HG02973 (cell line): ENCODE results near the gene ICAM4.

Source experiments
- ATAC-seq: cut with Tn5 transposase; IDR thresholded peaks from one replicate; pipeline ENCODE4 v1.9.1; 2021; ENCODE audit warnings: moderate library complexity; ENCODE audit not compliant: unreplicated experiment

The ICAM4 gene

DNA sequence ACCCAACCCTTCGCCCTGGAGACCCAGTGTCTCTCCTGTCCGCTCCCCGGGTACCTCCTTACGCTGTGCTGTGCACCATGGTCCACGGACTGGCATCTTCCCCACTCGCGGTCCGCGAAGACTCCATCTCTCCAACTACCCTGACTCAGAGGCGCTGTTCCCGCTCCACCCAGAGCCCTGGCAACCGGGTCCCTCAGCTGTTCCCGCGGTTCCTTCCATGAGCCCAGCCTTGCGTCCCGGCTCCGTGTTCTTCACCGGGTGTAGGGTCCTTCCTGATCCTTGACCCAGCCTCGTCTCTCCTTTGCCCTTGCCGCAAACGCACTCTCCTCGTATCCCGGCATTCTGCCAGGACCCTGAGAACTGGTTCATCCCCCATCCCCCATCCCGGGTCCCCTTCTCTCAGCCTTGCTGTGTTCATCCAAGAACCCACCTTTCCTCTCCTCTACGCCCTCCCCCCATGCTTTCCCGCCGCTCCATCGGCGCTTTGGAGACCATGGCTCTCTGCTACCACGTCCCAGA is 3.7 kb downstream of the ICAM4 start:
- ATAC-seq, result no peak

DNA sequence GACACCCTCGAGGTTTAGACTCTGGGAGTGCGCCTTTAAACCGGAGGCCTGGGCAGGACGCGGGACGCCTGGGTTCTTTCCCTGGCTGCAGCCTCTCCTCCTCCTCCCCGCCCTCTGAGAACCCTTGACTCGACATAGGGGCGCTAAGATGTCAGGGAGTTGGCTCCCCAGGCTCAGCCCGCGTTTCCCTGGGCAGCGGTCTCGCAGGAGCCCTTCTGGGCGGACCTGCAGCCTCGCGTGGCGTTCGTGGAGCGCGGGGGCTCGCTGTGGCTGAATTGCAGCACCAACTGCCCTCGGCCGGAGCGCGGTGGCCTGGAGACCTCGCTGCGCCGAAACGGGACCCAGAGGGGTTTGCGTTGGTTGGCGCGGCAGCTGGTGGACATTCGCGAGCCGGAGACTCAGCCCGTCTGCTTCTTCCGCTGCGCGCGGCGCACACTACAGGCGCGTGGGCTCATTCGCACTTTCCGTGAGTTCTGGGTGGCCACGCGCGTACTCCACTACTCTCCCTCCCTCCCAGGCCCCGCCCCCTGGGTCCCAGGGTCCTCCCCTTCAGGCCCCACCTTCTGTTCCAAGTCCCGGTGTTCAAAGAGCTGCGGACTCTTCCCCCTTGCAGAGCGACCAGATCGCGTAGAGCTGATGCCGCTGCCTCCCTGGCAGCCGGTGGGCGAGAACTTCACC is 4.3 kb downstream of the ICAM4 start:
- ATAC-seq, result no peak

DNA sequence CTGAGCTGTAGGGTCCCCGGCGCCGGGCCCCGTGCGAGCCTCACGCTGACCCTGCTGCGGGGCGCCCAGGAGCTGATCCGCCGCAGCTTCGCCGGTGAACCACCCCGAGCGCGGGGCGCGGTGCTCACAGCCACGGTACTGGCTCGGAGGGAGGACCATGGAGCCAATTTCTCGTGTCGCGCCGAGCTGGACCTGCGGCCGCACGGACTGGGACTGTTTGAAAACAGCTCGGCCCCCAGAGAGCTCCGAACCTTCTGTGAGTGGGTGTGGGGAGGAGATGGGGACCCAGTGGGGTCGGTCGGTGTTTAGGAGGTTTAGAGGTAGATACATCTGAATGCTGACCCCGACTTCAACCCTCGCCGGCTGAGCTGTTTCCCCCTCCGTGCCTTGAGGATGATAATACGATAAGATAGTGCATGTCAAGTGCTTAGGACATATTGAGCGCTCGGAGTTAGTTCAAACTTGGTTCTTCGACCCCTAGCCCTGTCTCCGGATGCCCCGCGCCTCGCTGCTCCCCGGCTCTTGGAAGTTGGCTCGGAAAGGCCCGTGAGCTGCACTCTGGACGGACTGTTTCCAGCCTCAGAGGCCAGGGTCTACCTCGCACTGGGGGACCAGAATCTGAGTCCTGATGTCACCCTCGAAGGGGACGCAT is 4.9 kb downstream of the ICAM4 start:
- no peak for ATAC-seq

DNA sequence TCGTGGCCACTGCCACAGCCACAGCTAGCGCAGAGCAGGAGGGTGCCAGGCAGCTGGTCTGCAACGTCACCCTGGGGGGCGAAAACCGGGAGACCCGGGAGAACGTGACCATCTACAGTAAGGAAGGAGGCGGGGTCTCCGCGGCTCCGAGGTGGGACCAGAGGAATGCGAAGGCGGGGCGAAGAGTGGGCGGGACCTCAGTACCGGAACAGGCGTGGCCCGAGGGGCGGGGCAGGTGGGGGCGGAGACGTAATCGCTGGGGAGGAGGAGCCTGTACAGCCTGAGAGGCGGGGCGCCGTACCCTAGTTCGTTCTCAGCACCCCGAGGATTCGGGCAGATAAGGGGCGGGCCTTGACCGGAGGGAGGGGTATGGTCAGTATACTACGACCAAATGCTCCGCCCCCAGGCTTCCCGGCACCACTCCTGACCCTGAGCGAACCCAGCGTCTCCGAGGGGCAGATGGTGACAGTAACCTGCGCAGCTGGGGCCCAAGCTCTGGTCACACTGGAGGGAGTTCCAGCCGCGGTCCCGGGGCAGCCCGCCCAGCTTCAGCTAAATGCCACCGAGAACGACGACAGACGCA is 5.5 kb downstream of the ICAM4 start:
- ATAC-seq, result peak; percentile 40

DNA sequence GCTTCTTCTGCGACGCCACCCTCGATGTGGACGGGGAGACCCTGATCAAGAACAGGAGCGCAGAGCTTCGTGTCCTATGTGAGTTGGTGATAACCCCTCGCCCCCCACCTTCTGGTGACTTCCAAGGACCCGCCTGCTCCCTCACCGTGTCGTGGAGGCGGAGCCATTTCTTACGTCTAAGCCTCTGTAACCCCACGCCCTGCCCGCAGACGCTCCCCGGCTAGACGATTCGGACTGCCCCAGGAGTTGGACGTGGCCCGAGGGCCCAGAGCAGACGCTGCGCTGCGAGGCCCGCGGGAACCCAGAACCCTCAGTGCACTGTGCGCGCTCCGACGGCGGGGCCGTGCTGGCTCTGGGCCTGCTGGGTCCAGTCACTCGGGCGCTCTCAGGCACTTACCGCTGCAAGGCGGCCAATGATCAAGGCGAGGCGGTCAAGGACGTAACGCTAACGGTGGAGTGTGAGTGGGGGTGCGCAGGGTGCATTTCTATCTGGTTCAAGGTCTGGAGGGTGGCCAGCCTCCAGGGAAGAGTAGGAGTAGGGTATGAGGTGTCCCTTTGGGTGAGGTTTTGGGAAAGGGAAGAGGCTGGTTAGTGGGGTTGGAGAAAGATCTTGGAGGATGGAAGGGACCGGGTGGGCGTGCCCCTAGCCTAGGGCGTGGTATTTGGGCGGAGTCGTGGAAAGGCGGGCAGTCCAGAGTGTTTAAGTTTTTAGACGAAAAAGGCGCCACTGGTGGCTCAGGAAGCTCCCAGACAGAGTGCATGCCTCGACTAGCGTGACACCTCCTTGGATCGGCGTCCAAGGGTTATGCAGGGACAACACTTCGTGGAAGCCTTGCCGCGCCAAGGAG is 6.3 kb downstream of the ICAM4 start:
- ATAC-seq, result no peak

DNA sequence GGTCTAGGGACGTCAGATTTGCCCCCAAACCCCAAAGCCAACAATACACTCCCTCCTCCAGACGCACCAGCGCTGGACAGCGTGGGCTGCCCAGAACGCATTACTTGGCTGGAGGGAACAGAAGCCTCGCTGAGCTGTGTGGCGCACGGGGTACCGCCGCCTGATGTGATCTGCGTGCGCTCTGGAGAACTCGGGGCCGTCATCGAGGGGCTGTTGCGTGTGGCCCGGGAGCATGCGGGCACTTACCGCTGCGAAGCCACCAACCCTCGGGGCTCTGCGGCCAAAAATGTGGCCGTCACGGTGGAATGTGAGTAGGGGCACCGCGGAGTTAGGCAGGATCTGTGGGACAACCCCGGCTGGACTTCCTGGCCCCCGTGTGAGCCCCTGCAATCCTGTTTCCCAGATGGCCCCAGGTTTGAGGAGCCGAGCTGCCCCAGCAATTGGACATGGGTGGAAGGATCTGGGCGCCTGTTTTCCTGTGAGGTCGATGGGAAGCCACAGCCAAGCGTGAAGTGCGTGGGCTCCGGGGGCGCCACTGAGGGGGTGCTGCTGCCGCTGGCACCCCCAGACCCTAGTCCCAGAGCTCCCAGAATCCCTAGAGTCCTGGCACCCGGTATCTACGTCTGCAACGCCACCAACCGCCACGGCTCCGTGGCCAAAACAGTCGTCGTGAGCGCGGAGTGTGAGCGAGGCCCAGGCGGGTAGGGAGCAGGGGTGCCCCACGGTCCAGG is 7.0 kb downstream of the ICAM4 start:
- ATAC-seq, result no peak

DNA sequence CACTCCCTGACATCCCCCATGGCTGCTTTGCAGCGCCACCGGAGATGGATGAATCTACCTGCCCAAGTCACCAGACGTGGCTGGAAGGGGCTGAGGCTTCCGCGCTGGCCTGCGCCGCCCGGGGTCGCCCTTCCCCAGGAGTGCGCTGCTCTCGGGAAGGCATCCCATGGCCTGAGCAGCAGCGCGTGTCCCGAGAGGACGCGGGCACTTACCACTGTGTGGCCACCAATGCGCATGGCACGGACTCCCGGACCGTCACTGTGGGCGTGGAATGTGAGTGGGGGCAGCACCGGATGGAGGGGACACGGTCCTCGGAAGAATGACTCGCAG is 7.6 kb downstream of the ICAM4 start:
- no peak for ATAC-seq

DNA sequence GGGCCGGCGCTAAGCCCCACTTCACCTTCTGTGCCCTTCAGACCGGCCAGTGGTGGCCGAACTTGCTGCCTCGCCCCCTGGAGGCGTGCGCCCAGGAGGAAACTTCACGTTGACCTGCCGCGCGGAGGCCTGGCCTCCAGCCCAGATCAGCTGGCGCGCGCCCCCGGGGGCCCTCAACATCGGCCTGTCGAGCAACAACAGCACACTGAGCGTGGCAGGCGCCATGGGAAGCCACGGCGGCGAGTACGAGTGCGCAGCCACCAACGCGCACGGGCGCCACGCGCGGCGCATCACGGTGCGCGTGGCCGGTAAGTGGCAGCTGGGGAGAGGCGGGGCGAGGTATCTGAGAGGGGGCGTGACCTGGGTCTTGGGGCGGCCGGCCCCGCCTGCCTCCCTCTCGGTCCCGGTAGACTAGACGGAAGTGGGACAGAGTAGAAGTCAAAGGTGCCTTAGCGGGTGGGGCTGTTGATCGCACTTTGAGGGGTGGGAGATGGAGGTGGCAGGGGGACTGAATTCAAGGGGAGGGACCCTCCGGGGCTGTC is 8.6 kb downstream of the ICAM4 start:
- ATAC-seq, result no peak

DNA sequence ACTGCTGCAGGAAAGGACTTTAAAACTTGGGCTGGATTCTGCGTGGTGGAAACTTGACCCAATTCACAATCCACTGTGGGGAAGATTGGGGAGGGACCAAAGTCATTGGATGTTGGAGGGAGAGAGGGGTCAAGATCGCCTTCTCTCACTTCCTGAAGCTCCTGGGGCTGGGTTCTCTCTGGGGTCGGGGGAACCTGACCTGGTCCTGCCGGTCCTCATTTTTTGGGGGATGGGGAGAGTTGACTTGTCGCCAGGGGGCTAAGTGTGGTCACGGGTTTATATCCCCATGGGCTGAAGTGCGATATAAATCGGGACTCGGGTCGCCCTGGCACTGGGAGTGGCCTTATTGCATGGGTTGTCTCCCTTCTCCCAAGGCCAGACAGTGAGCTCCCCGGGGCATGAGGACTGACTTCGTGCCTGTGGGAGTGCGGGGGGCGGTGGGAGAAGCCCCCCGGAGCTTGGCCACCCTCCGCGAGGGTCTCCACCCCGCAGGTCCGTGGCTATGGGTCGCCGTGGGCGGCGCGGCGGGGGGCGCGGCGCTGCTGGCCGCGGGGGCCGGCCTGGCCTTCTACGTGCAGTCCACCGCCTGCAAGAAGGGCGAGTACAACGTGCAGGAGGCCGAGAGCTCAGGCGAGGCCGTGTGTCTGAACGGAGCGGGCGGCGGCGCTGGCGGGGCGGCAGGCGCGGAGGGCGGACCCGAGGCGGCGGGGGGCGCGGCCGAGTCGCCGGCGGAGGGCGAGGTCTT is 9.3 kb downstream of the ICAM4 start:
- no peak for ATAC-seq

DNA sequence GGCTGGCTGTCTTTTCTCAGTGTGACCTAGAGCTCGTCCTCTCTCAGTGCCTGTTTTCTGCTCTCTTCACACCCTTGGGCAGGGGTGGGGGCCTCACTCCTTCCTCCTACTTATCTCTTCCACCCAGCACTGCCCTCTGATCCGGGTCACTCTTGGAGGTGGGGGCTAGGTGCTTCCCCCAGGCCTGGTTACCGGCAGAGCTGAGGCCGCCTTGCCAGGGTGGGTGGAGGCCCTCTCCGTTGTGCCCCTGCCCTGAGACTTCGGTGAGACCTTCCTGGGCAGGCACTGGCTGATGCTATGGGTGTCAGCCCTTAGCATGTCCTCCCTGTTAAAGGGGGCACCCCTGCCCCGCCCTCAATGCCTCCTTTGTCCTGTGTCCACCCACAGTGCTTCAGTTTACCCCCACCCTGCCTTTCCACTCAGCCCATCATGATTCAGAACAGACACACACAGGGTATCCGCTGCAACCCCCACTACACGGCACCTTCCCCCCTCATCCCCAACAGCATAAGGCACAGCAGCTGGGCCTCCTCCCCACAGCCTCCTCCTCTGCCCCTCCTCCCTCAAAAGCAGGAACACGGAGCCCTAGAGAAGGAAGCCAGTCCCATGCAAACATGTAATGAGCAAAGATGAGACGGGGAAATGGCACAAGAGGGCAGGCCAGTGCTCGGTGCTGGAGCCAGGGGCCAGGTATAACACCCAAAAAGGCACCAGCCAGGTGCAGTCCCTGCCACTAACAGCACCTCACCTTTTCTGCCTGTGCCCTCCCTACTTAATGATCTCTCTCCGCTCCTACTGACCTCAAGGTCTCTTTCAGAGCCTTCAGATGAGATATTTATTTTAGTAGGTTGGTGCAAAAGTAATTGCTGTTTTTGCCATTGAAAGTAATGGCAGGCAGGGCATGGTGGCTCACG is 13.0 kb downstream of the ICAM4 start:
- no peak for ATAC-seq

DNA sequence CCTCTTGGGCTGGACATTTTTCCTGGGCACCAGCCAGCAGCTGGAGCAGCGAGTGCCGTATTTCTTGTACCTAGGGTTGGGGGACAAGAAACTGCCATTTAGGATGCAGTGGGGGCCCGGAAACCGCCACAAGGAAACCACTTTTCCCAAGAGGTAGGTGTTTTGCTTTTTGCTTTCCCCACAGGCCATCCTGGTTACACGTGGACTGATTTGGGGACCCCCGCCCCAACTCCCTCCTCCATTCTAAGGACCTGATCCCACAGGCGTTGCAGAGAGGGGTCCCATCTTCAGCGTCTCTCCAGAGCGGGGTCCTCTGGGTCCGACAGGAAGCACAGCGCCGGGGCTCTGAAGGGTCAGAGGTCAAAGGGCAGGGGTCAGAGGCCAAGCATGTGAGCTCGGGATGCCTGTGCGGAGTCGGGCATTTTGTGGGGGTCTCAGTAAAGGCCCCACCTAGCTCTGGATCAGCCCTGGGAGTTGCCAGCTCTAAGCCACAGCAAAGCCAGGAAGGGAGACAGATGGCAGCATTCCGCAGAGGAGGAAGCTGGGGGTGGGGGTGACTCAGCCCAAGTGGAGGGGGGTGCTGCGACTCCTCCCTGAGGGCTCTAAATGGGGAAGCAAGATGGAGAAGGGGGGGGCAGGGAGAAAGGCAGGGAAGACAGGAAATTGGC is 18.5 kb downstream of the ICAM4 start:
- no peak for ATAC-seq

DNA sequence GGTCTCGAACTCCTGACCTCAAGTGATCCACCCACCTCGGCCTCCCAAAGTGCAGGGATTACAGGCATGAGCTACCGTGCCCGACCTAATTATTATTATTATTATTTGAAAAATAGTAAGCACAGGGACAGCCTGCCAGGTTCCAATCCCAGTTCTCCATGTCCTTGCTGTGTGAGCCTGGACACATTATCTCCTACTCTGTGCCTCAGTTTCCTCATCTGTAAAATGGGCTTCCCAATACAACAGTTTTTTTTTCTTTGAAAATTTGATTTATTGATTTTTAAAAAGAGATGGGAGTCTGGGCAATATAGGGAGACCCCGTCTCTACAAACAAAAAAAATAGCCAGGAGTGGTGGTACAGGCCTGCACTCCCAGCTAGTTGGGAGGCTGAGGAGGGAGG is 19.6 kb downstream of the ICAM4 start:
- no peak for ATAC-seq

DNA sequence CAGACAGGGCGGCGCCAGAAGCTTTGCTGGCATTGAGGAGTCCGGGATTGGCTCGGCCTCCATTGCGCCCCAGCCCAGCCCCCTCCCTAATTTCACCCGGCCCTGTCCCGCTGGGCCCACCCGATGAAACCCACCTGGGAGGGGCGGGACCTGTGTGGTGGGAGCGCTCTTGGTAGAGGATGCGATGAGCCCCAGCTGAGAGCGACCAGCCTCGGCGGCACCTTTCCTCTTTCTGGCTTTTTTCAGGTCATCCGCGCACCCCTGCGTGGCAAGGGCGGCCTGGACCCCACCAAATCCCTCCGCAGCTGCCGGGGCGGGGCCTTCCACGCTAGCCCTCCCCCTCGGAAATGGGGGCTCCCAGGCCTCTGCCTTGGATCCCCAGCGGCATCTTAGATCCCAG is 22.7 kb downstream of the ICAM4 start, which contains the start of gene ZGLP1:
ZGLP1 (minus strand) TSS at position 393 of the 400 bp plus-strand sequence.
- no peak for ATAC-seq

DNA sequence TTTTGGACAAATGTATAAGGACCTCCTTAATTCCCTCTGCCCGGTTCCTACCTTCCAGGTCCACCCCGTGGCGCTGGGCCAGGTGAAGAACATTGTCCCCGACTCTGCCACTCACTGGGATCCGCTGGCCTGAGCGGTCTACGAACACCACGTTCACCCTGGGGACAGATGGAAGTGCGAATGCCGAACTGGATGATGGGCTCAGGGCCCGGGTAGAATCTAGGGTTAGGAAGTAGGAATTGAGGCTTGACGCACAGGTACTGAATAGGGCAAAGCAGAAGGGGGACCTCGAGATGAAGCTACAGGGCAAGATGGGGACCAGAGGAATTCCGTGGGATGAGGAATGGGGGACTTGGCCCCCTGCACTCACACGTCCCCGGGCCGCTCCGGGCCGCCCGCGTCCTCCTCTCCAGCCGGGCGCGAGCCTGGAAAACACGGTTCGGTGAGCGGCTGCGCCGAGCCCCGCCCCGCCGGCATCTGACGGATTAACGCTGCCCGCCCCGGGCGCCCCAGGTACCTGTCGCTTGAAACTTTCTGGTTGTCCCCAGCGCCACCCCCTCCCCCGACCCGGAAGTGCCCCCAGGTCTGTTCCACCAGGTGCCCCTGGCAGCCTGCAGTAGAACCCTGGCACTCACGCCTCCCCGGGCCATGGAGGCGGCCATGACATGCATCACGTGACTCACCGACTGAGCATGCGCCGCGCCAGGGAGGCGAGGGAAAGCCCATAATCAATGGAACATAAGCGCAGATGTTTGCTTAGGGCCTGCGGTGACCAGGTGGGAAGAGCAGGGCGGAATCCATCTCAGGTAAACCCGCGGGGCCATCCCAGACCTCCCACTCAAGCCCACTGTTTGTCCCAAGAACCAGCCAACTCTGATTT is 28.8 kb downstream of the ICAM4 start, which contains the start of gene FDX2:
FDX2 (minus strand) TSS at position 681 of the 880 bp plus-strand sequence; CDS start at position 662, 19 bp downstream.
- ATAC-seq, result peak; percentile 53

DNA sequence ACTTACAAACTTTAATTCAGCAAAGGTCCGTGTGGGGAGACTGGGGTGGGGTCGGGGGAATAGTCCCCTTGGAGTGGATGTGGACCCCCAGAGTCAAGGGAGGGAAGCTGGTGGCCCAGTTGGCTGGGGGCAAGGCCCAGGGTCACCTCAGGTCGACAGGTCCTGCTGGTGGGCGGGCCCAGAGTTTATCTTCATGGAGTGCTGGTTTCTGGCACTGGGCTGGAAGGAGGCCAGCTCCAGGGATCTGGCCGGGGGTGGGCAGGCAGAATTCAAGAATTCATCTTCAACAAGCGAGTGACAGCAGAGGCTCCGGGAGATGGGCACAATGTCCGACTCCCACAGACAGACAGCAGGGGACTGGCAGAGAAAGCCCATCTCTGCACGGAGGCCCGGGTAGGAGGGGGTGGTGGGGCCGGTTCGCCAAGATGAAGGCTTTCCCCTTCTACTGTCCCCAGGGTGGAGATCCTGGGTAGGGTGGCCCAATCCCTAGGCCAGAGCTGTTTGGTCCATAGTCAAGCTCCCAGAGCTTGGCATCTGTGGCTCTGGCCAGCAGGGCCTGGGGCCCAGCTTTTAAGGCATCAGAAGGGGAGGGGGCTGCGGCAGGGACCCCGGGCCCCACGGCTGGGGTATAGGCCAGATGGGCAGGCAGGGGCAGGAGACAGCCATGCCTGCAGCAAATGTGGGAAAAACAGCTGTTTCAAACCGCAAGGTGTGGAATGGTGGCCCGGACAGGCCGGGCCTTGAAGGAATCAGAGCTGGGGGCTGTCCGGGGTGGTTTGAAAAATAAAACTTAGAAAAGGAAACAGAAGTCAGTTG is 29.7 kb downstream of the ICAM4 start:
- ATAC-seq, result no peak
